Mesothelial cell of epicardium (in vitro differentiated cells): Measurements from ENCODE around the gene RBM8A. TPM values are rescaled to one million over a fixed set of nuclear protein-coding genes. Genes with fewer than 3 reads are reported as not detected.

ENCODE experiments used
- DNase-seq, 2 experiments: peaks; one replicate each; pipeline ENCODE4 v3.0.0; 2021; ENCODE audit warnings: low spot score in 2 of 2; ENCODE audit not compliant: unreplicated experiment in 2 of 2
- H3K27ac Mint-ChIP-seq: 2 replicates; pipeline ENCODE4 v1.8.0; 2021; ENCODE audit warnings: mixed read lengths
- H3K27me3 Mint-ChIP-seq: 2 replicates; pipeline ENCODE4 v1.8.0; 2021; ENCODE audit warnings: low read depth, mixed read lengths
- H3K36me3 Mint-ChIP-seq: 2 replicates; pipeline ENCODE4 v1.8.0; 2021; ENCODE audit warnings: mixed read lengths
- H3K4me1 Mint-ChIP-seq: 2 replicates; pipeline ENCODE4 v1.8.0; 2021; ENCODE audit warnings: mixed read lengths
- H3K4me3 Mint-ChIP-seq: 2 replicates; pipeline ENCODE4 v1.8.0; 2021; ENCODE audit warnings: mild to moderate bottlenecking, moderate library complexity, mixed read lengths
- H3K9me3 Mint-ChIP-seq: 2 replicates; pipeline ENCODE4 v1.8.0; 2021; ENCODE audit warnings: mixed read lengths
- CTCF ChIP-seq: fragments of 200-600 bp; sonication (generic); IDR thresholded peaks from one replicate; pipeline ENCODE4 v1.5.0; 2021; ENCODE audit warnings: antibody characterized with exemption; ENCODE audit not compliant: unreplicated experiment
- total RNA-seq: library from RNA; stranded (reverse); gene quantifications from 3 replicates; pipeline ENCODE4 v1.2.1, GENCODE V29; 2021

The RBM8A gene
- total RNA-seq, 1 donor from 2014 or later, result 148 TPM

- no peak for TF ChIP-seq CTCF
- no peak for DNase-seq
- no peaks in the 10 kb centered on the region for H3K27me3 Mint-ChIP-seq
Observed at GRCh38 chr1:145918992-145919939, 8.0 kb downstream of the RBM8A start.

GRCh38 chr1:145918144-145918991 lies 8.9 kb downstream of the RBM8A start, which contains the start of gene PEX11B:
TSS of gene PEX11B (minus strand) at chr1:145918717. CDS start at chr1:145918688, 29 bp downstream.
- peaks cover 25% of the 10 kb centered on the region for H3K4me1 Mint-ChIP-seq

More at GRCh38 chr1:145918992-145919939, 8.0 kb downstream of the RBM8A start:
- H3K4me3 Mint-ChIP-seq, result peak overlapping the region; percentile 91
- H3K4me1 Mint-ChIP-seq, result peaks cover 25% of the 10 kb centered on the region
- peaks cover 15% of the 10 kb centered on the region for H3K36me3 Mint-ChIP-seq
- H3K9me3 Mint-ChIP-seq, result no peaks in the 10 kb centered on the region
- H3K27ac Mint-ChIP-seq, result peak overlapping the region; percentile 93

GRCh38 chr1:145917595-145917994 lies 9.7 kb downstream of the RBM8A start:
- no peak for DNase-seq
- Mint-ChIP-seq H3K27ac (peak overlapping the region; percentile 93), H3K36me3 (peaks cover 18% of the 10 kb centered on the region), H3K9me3 (no peaks in the 10 kb centered on the region), H3K4me1 (peaks cover 25% of the 10 kb centered on the region), H3K27me3 (no peaks in the 10 kb centered on the region), H3K4me3 (peak overlapping the region; percentile 91)
- TF ChIP-seq CTCF, result no peak

More at GRCh38 chr1:145918144-145918991, 8.9 kb downstream of the RBM8A start, which contains the start of gene PEX11B:
- Mint-ChIP-seq H3K9me3 (no peaks in the 10 kb centered on the region), H3K36me3 (peaks cover 15% of the 10 kb centered on the region), H3K27me3 (no peaks in the 10 kb centered on the region), H3K4me3 (peak within 1 kb of the TSS; percentile 91), H3K27ac (peak within 1 kb of the TSS; percentile 93)
- TF ChIP-seq CTCF, result no peak
- DNase-seq, result peak; percentile 73 to 84

GRCh38 chr1:145916745-145917144 lies 10.5 kb downstream of the RBM8A start:
- peak overlapping the region; percentile 91 for H3K4me3 Mint-ChIP-seq
- no peak overlapping the region for H3K27ac Mint-ChIP-seq
- H3K9me3 Mint-ChIP-seq, result no peaks in the 10 kb centered on the region
- no peaks in the 10 kb centered on the region for H3K27me3 Mint-ChIP-seq
- H3K36me3 Mint-ChIP-seq, result peaks cover 24% of the 10 kb centered on the region
- no peak for DNase-seq
- TF ChIP-seq CTCF, result no peak
- H3K4me1 Mint-ChIP-seq, result peaks cover 25% of the 10 kb centered on the region

GRCh38 chr1:145912128-145912641 lies 15.1 kb downstream of the RBM8A start:
- Mint-ChIP-seq H3K9me3 (no peaks in the 10 kb centered on the region), H3K4me1 (peaks cover 9% of the 10 kb centered on the region), H3K4me3 (no peak overlapping the region), H3K27ac (no peak overlapping the region), H3K36me3 (peaks cover 28% of the 10 kb centered on the region), H3K27me3 (no peaks in the 10 kb centered on the region)
- no peak for TF ChIP-seq CTCF
- no peak for DNase-seq
